SK-N-SH treated with all-trans-retinoic acid at 6 μM for 48 hours (cell line): ENCODE results near the gene ARHGAP18.

Experiments
- ARNTL ChIP-seq: fragments of 450-650 bp; formaldehyde crosslinking; IDR thresholded peaks from 2 replicates; pipeline ENCODE4 v1.5.0; 2020; ENCODE audit warnings: low read depth, mild to moderate bottlenecking, moderate library complexity, borderline replicate concordance
- CSDC2 ChIP-seq: fragments of 250-450 bp; sonication (Bioruptor Pico); IDR thresholded peaks from 2 replicates; pipeline ENCODE4 v1.5.0; 2020; ENCODE audit warnings: mild to moderate bottlenecking, moderate library complexity
- OSR1 ChIP-seq: fragments of 250-450 bp; sonication (Bioruptor Pico); IDR thresholded peaks from 2 replicates; pipeline ENCODE4 v1.8.0; 2022; ENCODE audit warnings: moderate library complexity, mild to moderate bottlenecking, inconsistent platforms
- PATZ1 ChIP-seq: fragments of 250-450 bp; sonication (Bioruptor Pico); IDR thresholded peaks from 2 replicates; pipeline ENCODE4 v1.8.0; 2020; ENCODE audit warnings: mild to moderate bottlenecking, moderate library complexity, borderline replicate concordance

GRCh38 chr6:129725341-129725740, 15.4 kb upstream of the ARHGAP18 start:
- TF ChIP-seq OSR1 (CRISPR knock-in tag), result no peak
- TF ChIP-seq PATZ1 (CRISPR knock-in tag), result no peak
- no peak for TF ChIP-seq ARNTL (CRISPR knock-in tag)
- no peak for TF ChIP-seq CSDC2 (CRISPR knock-in tag)
